ENCODE data around the gene CCDC69.
A peak's percentile ranks its signal among the peaks of the same experiment; 100 is the strongest.
"Not testable (repeated sequence)": the region's sequence is repeated elsewhere in the genome, so short reads cannot be mapped to it uniquely, and the experiment has no call there.

Gene CCDC69

DNA sequence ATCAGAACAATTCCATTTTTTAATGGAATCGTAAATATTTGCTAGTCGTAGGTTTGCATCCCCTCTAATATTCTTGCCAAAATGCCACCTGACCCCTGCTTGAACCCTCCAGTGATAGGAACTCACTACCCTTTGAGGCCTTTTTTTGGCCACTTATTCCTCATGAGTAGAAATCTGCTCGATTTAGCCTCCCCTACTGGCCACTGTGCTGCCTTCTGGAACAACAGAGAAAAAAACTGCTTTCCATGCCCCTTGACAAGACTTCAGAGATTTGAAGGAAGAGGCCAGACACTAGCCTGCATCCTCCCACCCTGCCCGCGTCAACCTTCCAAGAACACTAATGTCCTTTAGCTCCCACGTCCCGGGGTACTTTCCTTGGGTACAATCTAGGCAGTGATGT lies 4.1 kb downstream of the CCDC69 start:
- no peak for DNase-seq

DNA sequence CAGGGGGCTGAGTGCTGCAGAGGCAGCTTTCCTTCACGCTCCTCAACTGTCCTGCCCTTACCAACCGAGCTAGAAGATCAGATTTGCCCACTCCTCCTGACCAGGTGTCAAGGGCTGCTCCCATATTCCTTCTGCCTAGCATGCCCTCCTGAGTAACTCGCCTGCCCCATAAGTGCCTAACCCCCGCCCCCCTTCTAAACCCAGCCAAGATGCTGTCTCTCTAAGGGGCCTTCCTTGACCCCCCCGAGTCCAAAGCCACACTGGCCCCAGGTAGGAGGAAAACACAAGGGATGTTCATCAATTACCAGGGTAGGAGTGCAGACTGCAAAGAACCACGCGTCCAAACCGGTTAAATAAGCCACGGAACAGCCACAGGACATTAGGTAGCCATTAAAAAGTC lies 4.8 kb downstream of the CCDC69 start:
- DNase-seq = no peak

GRCh38 chr5:151218177-151218576 lies 5.7 kb downstream of the CCDC69 start:
- DNase-seq = no peak

- no peak for DNase-seq
These were observed 7.1 kb downstream of the CCDC69 start for GRCh38 chr5:151216781-151217180.

DNA sequence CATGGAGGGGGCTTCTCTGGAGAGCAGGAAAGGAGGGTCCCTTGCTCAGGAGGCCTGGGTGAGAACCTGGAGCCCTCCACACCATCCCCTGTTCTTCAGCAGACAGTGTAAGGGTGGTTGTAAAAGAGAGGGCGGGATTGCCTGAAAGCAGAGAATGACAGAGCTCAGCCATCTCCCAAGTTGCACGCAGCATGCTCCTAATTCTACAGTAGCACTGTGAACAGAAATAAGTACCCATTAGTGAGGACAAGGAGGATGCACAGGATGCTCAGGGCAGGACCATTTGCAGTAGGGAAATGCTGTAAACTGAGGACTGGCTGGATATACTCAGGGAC lies 8.4 kb downstream of the CCDC69 start:
- DNase-seq = no peak

GRCh38 chr5:151214614-151215545 lies 9.0 kb downstream of the CCDC69 start:
- no peak for DNase-seq

DNA sequence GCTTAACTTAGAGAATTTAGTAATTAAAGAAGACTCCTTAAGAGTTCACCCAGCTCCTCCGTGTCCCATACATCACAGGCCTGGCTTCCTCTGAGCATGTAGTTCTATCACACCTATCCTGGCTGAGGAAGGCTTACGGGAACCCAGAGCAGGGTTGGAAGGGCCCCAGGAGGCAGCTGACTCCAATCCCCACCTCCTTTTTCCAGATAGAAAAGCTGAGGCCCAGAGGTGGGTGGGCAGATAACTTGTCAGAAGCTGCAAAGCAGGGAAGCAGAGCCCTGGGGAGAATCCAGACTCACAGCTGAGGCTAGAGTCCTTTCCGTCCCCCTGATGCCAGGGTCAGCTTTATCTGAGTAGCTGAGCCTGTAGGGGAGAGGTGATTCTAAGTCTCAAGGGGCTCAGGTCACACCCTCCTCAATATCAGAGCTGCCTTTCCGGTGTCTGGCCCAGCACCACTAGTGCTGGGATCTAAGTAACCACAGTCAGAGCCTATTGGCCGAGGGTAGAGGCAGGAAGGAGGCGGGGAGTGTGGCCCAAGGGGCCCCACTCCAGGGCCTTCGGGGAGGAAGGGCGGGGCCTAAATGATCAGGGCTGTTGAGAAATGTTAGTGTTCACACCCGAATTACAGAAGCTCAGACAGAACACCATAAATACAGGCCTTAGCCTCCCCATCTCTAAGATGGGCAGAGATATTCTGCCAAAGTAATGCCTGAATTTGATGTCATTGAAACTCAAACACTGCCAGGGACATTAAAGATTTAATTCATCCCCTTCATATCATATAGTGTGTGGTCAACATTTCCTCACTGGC lies 9.9 kb downstream of the CCDC69 start:
- no peak for DNase-seq

DNA sequence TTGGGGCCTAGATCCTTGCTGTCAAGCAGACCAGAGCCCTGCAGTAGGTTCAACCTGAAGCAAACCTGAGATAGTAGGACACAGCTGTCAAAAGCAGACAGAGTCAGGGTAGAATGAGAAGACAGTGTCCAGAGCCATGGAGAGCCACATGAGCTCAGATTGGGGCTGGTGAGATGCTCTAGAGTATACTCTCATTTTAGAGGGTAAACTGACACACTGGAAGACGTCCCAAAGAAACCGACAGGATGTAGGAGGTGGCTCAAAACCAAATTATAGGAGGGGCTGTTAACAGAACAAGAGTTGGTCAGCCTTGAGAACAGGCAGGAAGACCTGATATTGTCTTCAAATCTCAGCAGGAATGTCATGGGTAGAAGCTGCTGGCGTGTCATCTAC lies 11.5 kb downstream of the CCDC69 start:
- DNase-seq = no peak

DNA sequence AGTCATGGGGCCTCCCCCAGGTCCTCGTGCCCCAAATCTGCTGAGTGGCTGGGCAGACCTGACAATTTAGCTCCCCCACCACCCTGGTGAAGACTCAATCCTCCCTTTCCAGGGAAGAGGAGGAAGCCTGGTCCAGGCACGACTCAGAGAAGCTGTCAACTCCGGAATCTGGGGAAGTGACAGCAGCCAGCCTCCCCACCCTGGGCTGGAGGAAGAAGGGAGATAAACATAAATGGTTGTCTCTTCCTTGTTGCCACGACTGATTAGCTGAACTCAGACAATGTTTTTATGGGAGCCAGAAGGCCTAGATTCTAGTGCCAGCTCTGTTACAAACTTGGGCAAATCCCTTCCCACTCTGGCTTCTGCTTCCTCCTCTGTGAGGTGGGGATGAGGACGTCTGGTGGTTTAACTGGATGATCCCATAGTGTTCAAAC lies 15.4 kb downstream of the CCDC69 start:
- DNase-seq = no peak

- no peak for DNase-seq
These were observed 18.5 kb downstream of the CCDC69 start for GRCh38 chr5:151205411-151205810.

- DNase-seq = no peak
These were observed 19.8 kb downstream of the CCDC69 start for GRCh38 chr5:151204051-151204450.

- peak in 1 of 2 experiments; percentile 44 for DNase-seq
These were observed 21.3 kb downstream of the CCDC69 start for GRCh38 chr5:151202381-151203139.

DNA sequence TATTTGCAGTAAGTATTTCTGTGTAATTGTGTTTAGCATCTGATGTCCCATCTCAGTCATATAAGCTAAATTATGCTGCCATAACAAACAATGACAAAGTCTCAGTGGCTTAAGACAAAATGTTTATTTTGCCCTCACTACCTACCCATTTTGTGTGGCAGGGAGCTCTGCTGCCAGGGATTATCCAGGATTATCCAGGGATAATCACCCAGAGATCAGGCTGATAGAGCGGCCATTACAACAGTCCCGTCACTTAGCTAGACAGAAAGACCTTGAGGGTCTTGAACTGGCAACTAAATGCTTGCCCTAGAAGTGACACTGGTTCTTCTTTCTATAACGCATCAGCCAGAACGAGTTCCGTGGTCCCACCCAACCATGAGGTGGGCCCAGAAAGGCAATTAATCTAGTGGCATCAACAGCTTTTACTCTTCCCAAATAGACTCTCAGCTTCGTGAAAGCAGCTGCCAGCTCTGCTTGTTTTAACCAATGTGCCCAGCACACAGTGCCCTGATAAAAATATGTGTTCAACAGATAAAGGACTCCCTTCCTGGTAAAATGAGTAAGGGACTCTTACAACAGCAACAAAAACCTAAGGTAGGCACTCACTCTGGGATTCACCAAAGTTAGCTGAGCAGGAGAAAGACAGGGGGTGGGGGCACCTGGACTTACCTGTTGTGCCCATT lies 22.8 kb downstream of the CCDC69 start:
- no peak for DNase-seq

DNA sequence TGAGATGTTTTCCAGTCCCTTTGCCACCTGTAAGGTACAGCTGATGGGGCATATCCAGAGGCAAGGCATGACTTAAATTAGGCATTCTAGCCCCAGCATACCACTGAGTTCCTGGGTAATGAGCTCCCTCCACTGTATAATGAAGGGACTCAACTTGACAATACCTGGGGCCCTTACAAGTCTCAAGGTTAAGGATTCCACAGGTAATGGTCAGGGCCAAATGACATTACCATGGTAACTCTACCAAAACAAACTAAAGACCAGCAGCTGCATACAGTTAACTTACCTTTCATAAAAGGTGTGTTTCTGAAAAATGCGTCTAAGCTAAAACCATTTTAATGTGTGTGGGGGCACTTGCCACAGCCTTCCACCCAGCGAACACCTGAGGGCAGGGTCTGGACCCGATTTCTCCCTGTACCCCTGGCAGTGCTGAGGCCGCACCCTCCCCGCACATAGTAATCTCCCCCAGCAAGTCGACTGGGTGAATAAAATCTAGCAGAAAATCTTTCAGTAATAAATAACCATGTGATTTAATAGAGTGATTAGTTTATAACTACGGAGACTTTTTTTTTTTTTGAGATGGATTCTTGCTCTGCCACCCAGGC lies 24.2 kb downstream of the CCDC69 start:
- DNase-seq = no peak

DNA sequence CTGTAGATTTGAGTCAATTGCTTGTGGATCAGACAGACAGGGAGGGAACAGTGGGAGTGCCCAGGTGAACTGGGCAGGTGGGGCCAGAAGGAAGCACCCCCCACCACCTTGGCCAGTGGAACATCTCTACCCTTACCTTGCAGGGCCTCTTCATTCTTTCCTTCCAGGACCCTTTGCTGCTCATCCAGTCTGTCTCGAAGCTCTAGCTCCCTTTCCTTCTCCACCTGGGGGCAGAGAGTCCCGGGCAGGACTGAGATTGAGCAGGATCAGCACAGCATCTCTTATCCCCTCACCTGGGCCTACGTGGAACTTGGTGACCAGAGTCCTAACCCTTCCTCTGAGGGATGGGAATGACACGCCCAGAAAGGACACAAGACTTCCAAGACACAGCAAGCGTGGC lies 25.0 kb downstream of the CCDC69 start:
- no peak for DNase-seq

DNA sequence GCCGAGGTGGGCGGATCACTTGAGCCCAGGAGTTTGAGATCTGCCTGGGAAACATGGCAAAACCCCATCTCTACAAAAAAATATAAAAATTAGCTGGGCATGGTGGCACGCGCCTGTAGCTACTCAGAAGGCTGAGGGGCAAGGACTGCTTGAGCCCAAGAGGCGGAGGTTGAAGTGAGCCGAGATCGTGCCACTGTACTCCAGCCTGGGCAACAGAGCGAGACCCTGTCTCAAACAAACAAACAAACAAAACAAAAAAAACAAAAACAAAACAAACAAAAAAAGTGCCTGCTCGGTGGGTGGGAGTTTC lies 26.6 kb downstream of the CCDC69 start:
- DNase-seq = not testable (repeated sequence)

- no peak for DNase-seq
These were observed 27.2 kb downstream of the CCDC69 start for GRCh38 chr5:151196556-151197290.

DNA sequence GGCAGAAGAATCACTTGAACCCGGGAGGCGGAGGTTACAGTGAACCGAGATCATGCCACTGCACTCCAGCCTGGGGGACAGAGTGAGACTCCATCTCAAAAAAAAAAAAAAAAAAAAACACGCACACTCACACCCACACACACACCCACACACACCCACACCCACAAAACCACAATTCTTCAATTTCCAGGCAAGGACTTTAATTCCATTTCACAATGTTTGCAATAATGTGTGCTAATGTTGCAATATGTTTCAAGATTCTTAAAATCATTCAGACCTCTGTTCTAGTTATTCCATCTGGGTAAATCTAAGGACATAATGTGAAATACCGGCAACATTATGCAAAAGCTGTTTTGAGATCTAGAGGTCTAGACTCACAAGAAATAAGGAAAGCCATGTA lies 28.3 kb downstream of the CCDC69 start:
- no peak for DNase-seq

- DNase-seq = no peak
These were observed 31.3 kb downstream of the CCDC69 start for GRCh38 chr5:151192626-151193025.

DNA sequence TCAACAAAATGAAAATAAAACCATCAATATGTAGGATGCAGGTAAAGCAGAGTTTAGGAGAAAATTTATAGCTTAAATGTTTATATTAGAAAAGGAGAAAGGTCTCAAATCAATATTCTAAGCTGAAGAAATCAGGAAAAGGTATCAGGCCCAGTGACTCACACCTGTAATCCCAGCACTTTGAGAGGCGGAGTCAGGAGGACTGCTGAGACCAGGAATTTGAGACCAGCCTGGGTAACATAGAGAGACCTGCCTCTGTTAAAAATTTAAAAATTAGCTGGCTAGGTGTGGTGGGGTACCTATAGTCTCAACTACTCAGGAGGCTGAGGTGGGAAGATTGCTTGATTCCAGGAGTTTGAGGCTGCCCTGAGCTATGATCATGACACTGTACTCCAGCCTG lies 32.2 kb downstream of the CCDC69 start:
- no peak for DNase-seq

GRCh38 chr5:151189151-151189550 lies 34.7 kb downstream of the CCDC69 start:
- DNase-seq = no peak

- DNase-seq = no peak
These were observed 37.4 kb downstream of the CCDC69 start for GRCh38 chr5:151186538-151186937.

Data from SW 1271 (cell line).